Activated CD8-positive, alpha-beta memory T cell treated with anti-CD3 and anti-CD28 coated beads for 48 hours (primary cell): ENCODE results near the gene TMEM30B.
"Not testable (repeated sequence)": the region's sequence is repeated elsewhere in the genome, so short reads cannot be mapped to it uniquely, and the experiment has no call there.

ENCODE experiments used
- DNase-seq, 3 experiments: peaks; one replicate each; pipeline ENCODE4 v3.0.0-alpha.2; 2020; ENCODE audit warnings: low read depth in 2 of 3, low spot score in 2 of 3

The TMEM30B gene

DNA sequence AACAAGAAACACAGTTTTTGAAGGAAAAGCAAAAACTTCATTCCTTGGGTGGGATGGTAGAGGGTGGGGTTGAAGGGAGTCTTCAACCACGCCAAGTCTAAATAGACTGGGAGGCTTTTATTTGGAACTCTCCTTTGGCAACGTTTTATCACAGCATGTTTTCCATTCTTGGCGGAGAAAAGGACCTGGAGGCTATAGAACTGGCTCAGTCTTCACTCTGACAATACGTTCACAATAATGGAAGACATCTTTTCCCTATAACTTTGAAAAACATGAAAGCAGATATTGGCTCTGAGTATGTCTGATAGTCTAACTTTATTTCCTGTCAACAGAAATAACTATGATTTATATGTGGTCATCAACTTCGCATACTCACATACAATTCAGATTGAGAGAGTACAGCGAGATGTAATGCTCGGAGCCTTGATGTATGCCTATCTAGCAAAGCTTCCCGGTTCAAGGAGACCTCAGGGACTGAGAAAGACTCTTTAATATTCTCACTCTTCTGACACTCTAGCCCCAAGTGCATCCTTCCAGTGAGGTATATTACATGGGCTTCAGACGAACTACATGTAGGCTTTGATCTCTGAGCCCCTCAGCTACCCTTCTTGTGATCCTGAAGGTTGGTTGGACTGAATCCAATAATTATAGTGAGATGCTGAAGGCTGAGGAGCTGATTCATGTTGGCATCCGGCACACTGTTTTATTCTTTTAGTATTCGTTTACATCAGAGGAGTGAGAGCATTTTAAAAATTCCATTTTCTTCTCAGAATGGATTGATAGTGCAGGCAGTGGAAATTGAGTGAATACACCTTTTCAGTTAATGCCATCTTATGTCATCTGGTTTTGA is 14.0 kb downstream of the TMEM30B start:
- no peak for DNase-seq

- DNase-seq: no peak
These were observed 14.7 kb downstream of the TMEM30B start for GRCh38 chr14:61266436-61266835.

DNA sequence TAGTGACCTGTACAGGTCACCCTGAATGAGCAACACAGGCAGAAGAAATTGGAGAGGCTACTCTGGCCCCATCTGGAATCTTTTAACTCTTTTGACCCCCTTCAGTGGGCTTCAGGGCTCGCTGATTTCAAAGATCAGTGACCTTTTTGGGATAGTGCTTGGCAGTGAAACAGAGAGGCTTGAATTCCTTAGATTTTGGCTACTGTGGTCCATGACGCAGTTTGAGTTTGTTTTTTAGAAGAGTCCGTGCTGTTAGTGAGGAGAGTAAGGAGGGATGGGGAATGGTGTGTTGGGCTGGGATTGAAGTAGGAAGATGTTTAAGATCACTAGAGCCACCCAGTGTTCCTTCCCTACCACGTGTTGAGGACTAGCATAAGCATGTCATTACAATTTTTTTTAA is 16.5 kb downstream of the TMEM30B start:
- no peak for DNase-seq

GRCh38 chr14:61264010-61264571 is 17.0 kb downstream of the TMEM30B start:
- no peak for DNase-seq

GRCh38 chr14:61262082-61262481 is 19.1 kb downstream of the TMEM30B start:
- DNase-seq: no peak

DNA sequence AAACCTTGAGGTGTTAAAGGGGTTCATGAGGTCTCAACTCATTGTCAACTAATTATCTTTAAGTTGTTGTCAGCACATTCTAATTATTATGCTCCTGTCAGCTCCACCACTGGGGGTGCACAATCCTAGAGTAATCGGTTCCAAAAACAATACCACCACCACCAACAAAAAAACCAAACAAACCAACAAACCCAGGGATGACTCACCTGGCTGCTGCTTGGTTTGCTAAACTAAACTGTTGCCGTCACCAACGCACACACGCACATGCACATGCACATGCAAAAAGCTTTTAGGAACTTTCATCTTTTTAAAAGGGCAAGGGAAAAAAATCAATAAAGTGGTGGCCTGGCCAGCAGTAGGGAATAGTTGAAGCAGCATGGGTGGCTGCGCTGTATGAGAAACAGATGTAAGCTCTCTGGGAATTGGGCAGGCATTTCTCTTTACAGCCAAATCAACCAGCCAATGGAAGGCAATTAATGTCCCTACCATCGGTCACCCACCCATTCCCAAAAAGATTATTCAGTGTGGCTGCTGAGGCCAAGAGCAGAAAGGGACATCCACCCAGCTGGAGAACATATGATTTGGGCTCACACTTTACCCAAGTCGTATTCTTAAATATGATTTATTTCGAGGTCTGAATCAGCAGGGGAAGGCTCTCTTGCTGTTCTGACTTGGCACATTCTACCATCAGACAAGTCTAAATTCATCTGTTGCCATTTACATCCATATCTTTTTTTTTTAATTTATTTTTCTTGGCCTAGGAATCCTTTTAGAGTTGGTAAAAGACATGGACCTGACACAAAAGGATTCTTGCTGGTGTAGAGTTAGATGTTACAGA is 20.0 kb downstream of the TMEM30B start:
- DNase-seq: no peak

DNA sequence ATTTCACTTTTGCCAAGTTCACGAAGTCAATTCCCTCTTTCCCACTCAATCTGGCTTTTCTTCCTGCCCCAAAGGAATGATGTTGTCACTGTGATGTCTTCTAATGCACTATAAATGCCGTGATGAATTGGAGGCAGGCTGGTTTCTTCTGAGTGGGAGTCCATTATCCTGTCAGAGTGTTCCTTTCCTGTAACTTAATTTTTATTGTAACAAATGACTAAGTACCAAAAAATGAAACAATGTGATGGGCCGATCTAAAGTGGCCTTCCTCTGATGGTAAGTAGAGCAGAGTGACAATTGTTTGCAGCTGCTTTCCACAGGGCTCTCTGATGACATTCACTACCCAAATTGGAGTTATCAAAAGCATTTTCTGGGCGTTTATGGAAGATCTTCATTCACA is 22.2 kb downstream of the TMEM30B start:
- no peak for DNase-seq

GRCh38 chr14:61257469-61258057 is 23.6 kb downstream of the TMEM30B start:
- DNase-seq: no peak

DNA sequence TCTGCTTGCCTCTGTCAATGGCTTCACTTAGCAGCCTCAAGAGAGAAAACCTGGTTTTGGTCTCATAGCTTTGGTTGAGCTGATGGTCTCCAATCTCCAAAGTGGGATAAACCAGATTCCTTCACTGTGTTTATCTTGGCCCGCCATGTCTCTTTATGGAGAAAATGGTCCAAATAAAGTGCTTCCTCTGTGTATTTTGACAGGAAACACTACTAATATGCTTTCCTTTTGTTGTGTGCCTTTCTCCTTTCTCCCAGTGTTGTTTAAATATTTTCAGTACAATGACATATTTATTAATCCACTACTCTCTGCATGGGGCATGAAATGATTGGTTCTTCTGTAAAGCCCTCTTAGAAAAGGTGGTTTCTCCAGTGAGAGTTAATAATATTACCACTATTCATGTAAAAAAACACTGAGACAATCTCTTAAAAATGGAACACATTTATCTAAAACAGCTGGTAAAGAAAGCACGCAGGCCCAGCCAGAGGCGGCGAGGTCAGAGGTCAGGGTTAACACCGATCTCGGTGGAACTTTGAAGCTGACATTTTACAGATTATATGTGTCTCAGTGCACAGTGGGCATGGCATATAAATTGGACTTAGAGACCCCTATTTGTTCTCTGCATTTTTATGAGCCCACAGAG is 24.2 kb downstream of the TMEM30B start:
- no peak for DNase-seq

GRCh38 chr14:61255968-61256367 is 25.2 kb downstream of the TMEM30B start:
- no peak for DNase-seq

DNA sequence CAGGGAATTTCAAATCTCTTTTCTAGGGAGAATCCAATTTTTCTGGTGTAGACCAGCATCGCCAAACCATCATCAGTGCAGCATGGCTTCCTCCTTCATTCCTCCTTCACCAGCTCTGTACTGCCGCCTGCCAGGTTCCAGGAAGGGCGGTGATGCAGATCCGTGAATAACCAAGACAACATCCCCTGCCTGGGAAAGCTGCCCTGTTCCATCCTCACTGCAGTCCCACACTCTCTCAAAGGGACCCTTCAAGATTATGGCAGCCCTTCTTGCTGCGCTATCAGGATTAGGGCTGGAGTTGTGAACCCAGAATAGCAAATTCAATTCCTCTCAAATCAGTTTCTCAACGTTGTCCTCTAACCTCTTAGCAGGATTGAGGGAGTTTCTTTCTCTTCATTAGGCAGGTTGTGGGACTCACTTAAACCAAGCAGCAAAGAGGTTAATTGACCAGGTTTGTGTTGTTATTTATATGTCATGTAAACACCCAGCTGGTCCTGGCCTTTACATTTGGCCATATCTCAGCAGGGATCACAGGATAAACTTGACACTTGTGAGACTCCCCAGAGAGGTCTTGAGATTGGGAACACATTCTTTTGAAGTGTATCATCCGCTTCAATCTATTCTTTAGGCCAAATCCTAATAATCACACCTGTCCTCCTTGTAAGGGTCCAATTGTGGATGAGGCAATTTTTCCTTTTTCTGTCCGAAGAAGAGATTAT is 26.2 kb downstream of the TMEM30B start:
- DNase-seq: no peak

DNA sequence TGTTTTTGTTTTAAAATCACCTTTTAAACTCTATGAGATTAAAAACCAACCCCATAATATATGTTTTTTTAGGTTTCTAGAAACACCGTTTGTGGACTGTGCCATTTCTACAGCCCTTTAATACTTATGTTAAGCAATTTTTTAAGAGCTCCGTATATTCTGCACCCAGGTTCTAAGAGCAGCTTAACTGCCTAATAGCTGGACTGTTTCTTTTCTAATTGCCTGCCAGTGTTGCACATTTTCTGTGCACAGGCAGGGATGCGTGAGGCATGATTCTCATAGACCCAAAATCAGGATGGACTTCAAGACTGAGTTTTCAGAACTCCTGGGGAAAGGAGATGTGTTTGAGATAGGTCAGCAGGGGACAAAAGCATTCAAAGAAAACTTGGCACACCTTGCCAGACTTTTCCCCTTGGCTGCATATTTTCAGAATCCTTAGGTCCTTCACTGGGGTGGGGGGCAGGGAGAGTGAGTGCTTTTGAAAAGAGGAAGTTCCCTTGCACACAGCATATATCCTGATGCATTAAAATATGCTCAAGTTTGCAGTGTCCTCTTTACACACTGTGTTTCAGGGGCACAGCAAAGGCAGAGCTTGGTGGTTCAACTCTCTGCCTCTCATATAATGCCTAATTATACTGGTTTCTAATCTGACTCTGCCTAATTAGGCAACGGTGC is 27.9 kb downstream of the TMEM30B start:
- no peak for DNase-seq

GRCh38 chr14:61252369-61253063 is 28.6 kb downstream of the TMEM30B start:
- peak in 2 of 3 experiments; percentile 4 to 12 for DNase-seq

DNA sequence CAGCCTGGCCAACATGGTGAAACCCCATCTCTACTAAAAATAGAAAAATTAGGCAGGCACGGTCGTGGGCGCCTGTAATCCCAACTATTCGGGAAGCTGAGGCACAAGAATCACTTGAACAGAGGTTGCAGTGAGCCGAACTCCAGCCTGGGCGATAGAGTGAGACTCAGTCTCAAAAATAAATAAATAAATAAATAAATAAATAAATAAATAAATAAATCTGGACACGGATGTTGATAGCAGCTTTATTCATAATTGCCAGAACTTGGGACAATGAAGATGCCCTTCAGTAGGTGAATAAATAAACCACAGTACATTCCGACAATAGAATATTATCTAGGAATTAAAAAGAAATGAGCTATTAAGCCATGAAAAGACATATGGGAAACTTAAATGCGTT is 31.1 kb downstream of the TMEM30B start:
- no peak for DNase-seq

GRCh38 chr14:61247935-61248334 is 33.2 kb downstream of the TMEM30B start:
- DNase-seq: no peak

DNA sequence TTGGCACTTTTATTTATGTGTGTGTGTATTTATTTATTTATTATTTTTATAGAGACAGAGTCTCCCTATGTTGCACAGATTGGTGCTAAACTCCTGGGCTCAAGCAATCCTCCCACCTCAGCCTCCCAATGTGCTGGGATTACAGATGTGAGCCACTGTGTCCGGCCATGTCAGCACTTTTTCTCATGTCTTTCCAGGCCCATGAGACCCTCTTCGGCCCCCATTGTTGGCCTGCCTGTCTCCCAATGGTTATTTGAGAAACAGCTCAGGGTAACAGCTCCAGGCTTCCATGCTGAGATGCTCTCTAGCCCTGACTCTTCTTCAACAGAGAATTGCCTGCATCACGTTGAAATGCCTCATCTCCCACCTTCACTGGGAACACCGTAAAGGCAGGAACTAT is 34.4 kb downstream of the TMEM30B start:
- DNase-seq: no peak

DNA sequence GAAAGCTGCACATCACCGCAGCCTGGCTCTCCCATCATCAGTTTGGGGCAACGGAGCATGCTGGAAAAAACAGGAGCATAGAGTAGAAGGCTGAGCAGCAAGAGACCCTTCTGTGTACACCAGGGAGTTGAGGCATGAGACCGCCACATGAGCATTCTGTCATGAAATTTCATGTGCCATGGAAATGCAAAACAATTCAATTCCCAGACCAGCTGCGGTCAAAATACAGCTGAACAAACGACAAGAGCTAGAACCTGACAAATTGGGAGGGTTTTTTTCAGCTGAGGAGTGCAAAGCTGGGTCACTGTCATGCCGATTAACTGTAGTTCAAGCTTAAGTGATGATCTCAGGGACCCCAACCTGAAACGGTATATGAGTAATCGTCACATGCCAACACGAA is 37.1 kb downstream of the TMEM30B start:
- DNase-seq: no peak

- DNase-seq: no peak
These were observed 40.9 kb downstream of the TMEM30B start for GRCh38 chr14:61240206-61240605.

GRCh38 chr14:61239285-61239684 is 41.9 kb downstream of the TMEM30B start:
- DNase-seq: not testable (repeated sequence)
